ENCODE measurements around the gene ASB9. TPM values are rescaled to one million over a fixed set of nuclear protein-coding genes. Genes with fewer than 3 reads are reported as not detected.
"Not testable (repeated sequence)": the region's sequence is repeated elsewhere in the genome, so short reads cannot be mapped to it uniquely, and the experiment has no call there.

Gene ASB9, protein sequence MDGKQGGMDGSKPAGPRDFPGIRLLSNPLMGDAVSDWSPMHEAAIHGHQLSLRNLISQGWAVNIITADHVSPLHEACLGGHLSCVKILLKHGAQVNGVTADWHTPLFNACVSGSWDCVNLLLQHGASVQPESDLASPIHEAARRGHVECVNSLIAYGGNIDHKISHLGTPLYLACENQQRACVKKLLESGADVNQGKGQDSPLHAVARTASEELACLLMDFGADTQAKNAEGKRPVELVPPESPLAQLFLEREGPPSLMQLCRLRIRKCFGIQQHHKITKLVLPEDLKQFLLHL
- 0.18 TPM in 1 of 2 replicates, not detected in the other for total RNA-seq (ENCODE audit: low replicate concordance)

DNA sequence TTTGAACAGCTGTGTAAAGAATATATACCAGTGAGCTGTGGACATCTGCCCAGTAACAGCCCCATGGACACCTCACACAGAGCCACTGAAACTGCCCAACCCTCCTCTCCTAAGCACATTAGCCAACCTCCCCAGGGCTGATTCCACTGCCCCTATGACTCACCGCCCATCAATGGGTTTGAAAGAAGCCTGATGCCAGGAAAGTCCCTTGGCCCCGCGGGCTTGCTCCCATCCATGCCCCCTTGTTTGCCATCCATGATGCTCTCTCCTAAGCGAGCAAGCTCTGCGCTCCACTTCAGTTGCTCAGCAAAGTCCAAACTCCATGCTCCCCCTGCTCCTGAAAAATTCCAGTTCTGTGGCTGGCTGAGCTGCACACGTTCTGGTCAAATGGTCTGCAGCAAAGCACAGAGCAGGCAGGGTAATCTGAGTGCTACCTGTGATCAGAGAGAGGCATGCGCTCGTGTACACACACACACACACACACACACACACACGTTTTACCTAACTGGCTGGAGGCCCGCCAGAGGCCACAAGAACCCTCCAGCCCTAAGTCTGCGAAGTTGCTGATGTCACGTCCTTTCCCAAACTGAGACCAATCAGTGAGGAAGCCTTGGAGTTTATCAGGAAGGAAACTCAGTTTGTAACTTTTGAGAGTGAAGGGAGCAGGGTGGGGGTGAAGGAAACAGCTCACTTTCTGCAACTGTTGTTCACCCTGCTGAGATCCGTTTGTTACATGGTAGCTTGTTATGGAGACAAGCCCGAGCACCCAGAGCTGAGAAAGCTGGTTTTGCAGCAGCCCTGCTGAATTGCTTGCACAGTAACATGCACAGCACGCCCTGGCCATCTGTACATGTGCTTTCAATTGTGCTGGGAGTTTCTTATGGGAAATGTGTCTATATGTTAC, at the start of gene ASB9:
Gene ASB9, minus strand, starts transcription at position 466 of the 904 bp plus-strand sequence. Its CDS starts 209 bp downstream, at position 257.
- TF ChIP-seq CTCF (IDR thresholded peaks at IDR 0.05; ENCODE audit: insufficient read depth, low read length): no peak
- DNase-seq (ENCODE audit: low read depth): peak; percentile 35
- no peak within 1 kb of the TSS for H3K4me3 ChIP-seq (ENCODE audit: low read depth, low read length)

DNA sequence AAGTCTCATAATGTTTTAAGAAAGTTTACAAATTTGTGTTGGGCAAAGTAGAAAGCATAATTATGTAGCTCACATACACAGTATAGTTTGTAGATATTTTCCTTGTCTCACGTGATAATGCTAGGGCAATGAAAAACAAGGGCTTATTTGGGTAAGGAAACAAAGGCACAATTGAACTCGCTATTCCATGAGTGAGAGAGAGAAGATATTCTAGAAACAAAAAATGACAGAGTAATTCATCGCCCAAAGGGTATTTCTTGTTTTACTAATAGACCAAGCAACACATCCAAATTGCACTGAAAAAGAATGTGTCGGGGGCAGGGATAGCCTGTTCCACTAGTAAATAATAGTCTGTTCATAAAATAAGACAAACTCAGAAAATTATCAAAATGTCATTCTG, 49.2 kb upstream of the ASB9 start:
- no peak for TF ChIP-seq CTCF (IDR thresholded peaks at IDR 0.05; ENCODE audit: insufficient read depth, low read length)
- H3K4me3 ChIP-seq (ENCODE audit: low read depth, low read length): no peak overlapping the region
- DNase-seq (ENCODE audit: low read depth): no peak

- H3K4me3 ChIP-seq (ENCODE audit: low read depth, low read length): no peak within 1 kb of the TSS
- no peak for DNase-seq (ENCODE audit: low read depth)
- no peak for TF ChIP-seq CTCF (IDR thresholded peaks at IDR 0.05; ENCODE audit: insufficient read depth, low read length)
These were observed 45.6 kb upstream of the ASB9 start, which contains the start of gene ASB11 for GRCh38 chrX:15315509-15315908. ASB11 (minus strand) TSS chrX:15315640; CDS start chrX:15315605, 35 bp downstream.

GRCh38 chrX:15314472-15314871, 44.6 kb upstream of the ASB9 start:
- no peak overlapping the region for H3K4me3 ChIP-seq (ENCODE audit: low read depth, low read length)
- no peak for DNase-seq (ENCODE audit: low read depth)
- no peak for TF ChIP-seq CTCF (IDR thresholded peaks at IDR 0.05; ENCODE audit: insufficient read depth, low read length)

DNA sequence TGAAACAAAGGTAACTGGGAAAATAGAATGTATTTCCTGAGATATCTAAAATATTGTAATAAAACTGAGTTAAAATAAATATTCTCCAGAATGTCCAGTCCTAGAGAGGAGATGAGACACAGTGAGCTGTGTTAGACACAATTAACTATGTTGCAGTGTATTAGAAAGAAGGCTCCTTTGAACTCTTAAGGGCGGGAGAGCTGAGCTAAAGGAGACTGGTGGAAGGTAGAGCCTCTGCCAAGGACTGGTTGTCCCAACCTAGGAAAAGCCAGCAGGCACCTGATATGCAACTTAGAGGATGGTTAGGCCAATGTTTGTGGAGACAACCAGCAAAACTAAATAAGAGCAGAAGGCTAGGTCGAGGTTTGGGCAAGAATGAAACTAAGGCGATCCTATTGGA, 41.2 kb upstream of the ASB9 start:
- DNase-seq (ENCODE audit: low read depth): no peak
- no peak for TF ChIP-seq CTCF (IDR thresholded peaks at IDR 0.05; ENCODE audit: insufficient read depth, low read length)

GRCh38 chrX:15310117-15310516, 40.2 kb upstream of the ASB9 start:
- TF ChIP-seq CTCF (IDR thresholded peaks at IDR 0.05; ENCODE audit: insufficient read depth, low read length): no peak
- no peak overlapping the region for H3K4me3 ChIP-seq (ENCODE audit: low read depth, low read length)
- DNase-seq (ENCODE audit: low read depth): peak; percentile 46

More for the DNA sequence above, 41.2 kb upstream of the ASB9 start:
- no peak overlapping the region for H3K4me3 ChIP-seq (ENCODE audit: low read depth, low read length)

- H3K4me3 ChIP-seq (ENCODE audit: low read depth, low read length); DNase-seq (ENCODE audit: low read depth): not testable (repeated sequence)
These were observed 36.0 kb upstream of the ASB9 start for GRCh38 chrX:15305899-15306298.
